Stimulated activated naive CD8-positive, alpha-beta T cell treated with anti-CD3 and anti-CD28 coated beads, Interleukin-15, Interleukin-2, amounts not matched to agents 100 ng/mL and 50 ng/mL, for 24 hours (primary cell): ENCODE data around the gene PITX1.
"Not testable (repeated sequence)": the region's sequence is repeated elsewhere in the genome, so short reads cannot be mapped to it uniquely, and the experiment has no call there.

Experiments used
- H3K27ac Mint-ChIP-seq: one replicate; pipeline ENCODE4 v1.8.0; 2021; ENCODE audit warnings: mild to moderate bottlenecking, mixed read lengths
- H3K27me3 Mint-ChIP-seq: one replicate; pipeline ENCODE4 v1.8.0; 2021; ENCODE audit warnings: mixed read lengths
- H3K36me3 Mint-ChIP-seq: one replicate; pipeline ENCODE4 v1.8.0; 2021; ENCODE audit warnings: low read depth, mixed read lengths
- H3K4me1 Mint-ChIP-seq: one replicate; pipeline ENCODE4 v1.8.0; 2021; ENCODE audit warnings: low read depth, mixed read lengths
- H3K4me3 Mint-ChIP-seq: one replicate; pipeline ENCODE4 v1.8.0; 2021; ENCODE audit warnings: mild to moderate bottlenecking, mixed read lengths
- H3K9me3 Mint-ChIP-seq: one replicate; pipeline ENCODE4 v1.8.0; 2021; ENCODE audit warnings: mixed read lengths

Gene PITX1

DNA sequence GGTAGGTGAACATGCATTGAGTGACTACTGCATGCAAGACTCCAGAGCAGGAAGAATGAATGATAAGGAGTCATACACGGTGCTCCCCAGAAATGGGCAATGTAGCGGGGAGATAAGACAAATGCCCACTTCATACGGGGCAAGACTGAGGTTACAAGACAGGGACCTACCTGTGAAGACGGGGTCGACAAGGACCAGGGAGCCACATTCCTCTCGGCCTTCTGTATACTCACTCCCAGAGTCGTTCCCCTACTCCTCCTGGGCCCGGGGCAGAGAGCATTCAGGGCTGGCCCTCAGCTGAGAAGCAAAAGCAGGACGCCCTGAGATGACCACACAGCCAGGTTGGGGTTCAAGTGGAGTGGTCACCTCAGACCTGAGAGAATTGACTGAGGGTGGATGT lies 26.7 kb downstream of the PITX1 start:
- no peak overlapping the region for H3K27ac Mint-ChIP-seq
- no peaks in the 10 kb centered on the region for H3K27me3 Mint-ChIP-seq
- no peak overlapping the region for H3K4me3 Mint-ChIP-seq
- no peaks in the 10 kb centered on the region for H3K36me3 Mint-ChIP-seq
- H3K4me1 Mint-ChIP-seq, result no peaks in the 10 kb centered on the region
- H3K9me3 Mint-ChIP-seq, result no peaks in the 10 kb centered on the region

DNA sequence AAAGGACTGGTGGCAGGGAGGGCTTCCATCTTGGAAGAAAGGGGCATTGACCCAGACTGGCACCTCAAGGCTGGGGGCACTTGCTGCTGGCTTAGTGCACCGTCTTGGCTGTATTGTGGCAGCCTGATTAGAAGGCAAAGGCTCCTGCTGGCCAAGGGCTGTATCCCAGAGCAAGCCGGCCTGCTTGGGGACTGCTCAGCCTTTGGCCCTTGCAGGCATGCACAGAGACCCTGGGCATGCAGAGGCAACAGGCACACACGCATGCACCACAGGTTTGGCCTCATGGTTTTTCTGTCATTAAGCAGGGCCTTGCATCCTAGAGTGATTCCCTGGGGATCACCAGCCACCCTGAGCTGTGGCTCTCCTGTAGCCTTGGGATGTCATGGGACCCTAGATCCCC lies 29.0 kb downstream of the PITX1 start:
- H3K4me3 Mint-ChIP-seq, result no peak overlapping the region
- no peaks in the 10 kb centered on the region for H3K4me1 Mint-ChIP-seq
- H3K27me3 Mint-ChIP-seq, result no peaks in the 10 kb centered on the region
- H3K36me3 Mint-ChIP-seq, result no peaks in the 10 kb centered on the region
- H3K9me3 Mint-ChIP-seq, result no peaks in the 10 kb centered on the region
- no peak overlapping the region for H3K27ac Mint-ChIP-seq

DNA sequence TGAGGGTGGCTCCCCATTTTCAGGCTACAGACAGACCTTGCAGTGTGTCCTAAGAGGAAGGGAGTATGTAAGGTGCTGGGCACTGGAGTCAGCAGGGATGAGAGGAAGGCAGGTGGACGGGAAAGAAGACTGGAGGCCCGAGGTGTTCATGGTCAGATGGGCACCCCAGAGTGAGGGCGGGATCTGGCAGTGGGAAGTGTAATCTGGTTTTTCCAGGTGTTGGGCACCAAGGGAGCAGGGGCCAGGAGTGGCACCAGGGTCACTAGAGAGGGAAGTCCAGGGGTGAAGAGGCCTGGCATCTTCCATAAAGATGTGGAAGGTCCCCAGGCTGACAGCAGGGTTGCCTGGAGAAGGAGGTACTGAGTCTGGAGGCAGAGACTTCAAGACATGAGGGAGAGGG lies 29.7 kb downstream of the PITX1 start:
- no peak overlapping the region for H3K27ac Mint-ChIP-seq

DNA sequence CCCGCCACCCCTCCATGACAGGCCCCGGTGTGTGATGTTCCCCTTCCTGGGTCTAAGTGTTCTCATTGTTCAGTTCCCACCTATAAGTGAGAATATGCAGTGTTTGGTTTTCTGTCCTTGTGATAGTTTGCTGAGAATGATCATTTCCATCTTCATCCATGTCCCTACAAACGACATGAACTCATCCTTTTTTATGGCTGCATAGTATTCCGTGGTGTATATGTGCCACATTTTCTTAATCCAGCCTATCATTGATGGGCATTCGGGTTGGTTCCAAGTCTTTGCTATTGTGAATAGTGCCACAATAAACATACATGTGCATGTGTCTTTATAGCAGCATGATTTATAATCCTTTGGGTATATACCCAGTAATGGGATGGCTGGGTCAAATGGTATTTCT lies 36.0 kb downstream of the PITX1 start:
- not testable (repeated sequence) for H3K9me3 Mint-ChIP-seq, H3K27me3 Mint-ChIP-seq, H3K36me3 Mint-ChIP-seq, H3K4me3 Mint-ChIP-seq, H3K27ac Mint-ChIP-seq, H3K4me1 Mint-ChIP-seq

More for the DNA sequence above, 29.7 kb downstream of the PITX1 start:
- no peaks in the 10 kb centered on the region for H3K36me3 Mint-ChIP-seq
- no peaks in the 10 kb centered on the region for H3K27me3 Mint-ChIP-seq
- H3K9me3 Mint-ChIP-seq, result no peaks in the 10 kb centered on the region
- no peaks in the 10 kb centered on the region for H3K4me1 Mint-ChIP-seq
- H3K4me3 Mint-ChIP-seq, result no peak overlapping the region

DNA sequence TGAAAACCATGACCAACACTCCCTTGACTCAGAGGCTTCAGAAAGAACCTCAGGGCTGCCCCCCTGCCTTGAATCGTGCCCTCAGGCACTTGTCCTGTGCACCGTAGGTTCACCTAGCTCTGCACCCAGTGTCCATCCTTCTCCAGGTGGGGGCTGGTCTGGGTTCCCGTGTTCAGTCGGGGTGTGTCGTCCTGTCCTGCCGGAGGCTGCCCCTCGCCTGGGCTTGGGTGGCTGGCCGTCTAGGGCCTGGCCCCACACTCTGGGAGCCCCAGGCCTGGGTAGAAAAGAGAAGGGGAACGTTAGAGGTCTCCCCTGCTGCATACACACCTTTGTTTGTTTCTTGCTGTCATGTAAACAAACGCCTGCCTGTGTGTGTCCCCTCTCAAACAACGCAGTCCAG lies 37.0 kb downstream of the PITX1 start:
- Mint-ChIP-seq H3K4me1 (no peaks in the 10 kb centered on the region), H3K27me3 (no peaks in the 10 kb centered on the region), H3K9me3 (no peaks in the 10 kb centered on the region), H3K36me3 (no peaks in the 10 kb centered on the region), H3K27ac (no peak overlapping the region), H3K4me3 (no peak overlapping the region)

DNA sequence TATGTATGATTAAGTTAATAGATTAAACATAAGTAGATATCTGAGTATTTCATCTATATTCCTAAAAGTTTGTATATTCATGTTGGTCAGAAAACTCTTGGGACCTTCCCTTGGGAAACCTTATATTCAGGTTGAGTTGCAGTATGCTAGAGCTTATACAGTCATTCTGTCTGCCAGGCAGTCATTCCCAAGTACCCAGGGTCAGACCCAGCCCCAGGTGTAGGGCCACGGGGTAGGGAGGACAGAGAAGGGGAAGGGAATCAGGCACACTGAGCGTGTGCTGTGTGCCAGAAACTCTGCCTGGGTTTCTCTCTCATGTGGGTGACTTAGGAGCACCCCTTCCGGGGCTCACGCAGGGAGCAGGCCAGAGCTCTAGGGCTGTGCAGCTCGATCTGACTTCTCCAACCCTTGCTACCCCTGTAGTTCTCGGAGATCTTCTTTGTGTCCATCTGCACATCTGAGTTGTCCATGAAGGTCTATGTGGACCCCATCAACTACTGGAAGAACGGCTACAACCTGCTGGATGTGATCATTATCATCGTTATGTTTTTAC lies 38.1 kb downstream of the PITX1 start:
- no peak overlapping the region for H3K27ac Mint-ChIP-seq
- no peaks in the 10 kb centered on the region for H3K36me3 Mint-ChIP-seq
- H3K9me3 Mint-ChIP-seq, result no peaks in the 10 kb centered on the region
- H3K27me3 Mint-ChIP-seq, result no peaks in the 10 kb centered on the region
- no peak overlapping the region for H3K4me3 Mint-ChIP-seq
- no peaks in the 10 kb centered on the region for H3K4me1 Mint-ChIP-seq

DNA sequence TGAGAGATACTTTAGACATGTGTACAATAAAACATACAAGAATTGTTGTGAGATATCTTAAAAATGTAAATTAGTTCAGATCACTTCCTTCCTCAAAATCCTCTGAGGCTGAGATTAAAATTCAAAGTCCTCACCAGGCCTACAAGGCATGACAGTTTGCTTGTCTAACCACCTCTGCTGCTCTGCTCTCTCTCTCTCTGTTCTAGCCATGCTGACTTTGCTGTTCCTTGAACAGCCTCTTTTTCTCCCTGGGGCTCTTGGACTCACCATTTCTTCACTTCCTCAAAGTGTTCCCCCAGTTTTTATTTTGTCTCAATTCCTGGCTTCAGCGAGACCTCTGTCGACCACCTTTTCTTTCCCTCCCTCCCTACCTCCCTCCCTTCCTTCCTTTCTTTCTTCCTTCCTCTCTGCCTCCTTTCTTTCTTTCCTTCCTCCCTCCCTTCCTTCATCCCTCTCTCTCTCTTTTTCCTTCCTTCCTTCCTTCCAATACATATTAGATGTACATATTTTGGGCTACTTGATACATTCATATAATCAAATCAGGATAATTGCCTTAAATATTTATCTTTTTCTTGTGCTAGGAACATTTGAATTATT lies 39.4 kb downstream of the PITX1 start:
- no peaks in the 10 kb centered on the region for H3K9me3 Mint-ChIP-seq
- no peaks in the 10 kb centered on the region for H3K4me1 Mint-ChIP-seq
- no peaks in the 10 kb centered on the region for H3K27me3 Mint-ChIP-seq
- H3K36me3 Mint-ChIP-seq, result no peaks in the 10 kb centered on the region
- no peak overlapping the region for H3K27ac Mint-ChIP-seq
- no peak overlapping the region for H3K4me3 Mint-ChIP-seq

DNA sequence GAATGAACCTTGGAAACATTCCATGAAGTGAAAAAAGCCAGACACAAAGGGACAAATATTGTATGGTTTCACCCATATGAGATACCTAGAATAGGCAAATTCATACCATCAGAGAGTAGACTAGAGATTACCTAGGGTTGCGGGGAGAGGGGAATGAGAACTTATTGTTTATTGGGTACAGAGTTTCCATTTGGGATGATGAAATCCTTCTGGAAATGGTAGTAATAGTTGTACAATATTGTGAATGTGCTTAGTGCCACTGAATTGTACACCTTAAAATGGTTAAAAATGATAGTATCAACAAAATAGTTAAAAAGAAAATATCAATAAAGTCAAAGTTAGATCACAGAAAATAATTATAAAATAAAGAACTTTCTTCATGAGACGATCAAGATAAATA lies 40.9 kb downstream of the PITX1 start:
- Mint-ChIP-seq H3K4me1 (no peaks in the 10 kb centered on the region), H3K4me3 (no peak overlapping the region), H3K27me3 (no peaks in the 10 kb centered on the region), H3K9me3 (no peaks in the 10 kb centered on the region), H3K27ac (no peak overlapping the region), H3K36me3 (no peaks in the 10 kb centered on the region)

DNA sequence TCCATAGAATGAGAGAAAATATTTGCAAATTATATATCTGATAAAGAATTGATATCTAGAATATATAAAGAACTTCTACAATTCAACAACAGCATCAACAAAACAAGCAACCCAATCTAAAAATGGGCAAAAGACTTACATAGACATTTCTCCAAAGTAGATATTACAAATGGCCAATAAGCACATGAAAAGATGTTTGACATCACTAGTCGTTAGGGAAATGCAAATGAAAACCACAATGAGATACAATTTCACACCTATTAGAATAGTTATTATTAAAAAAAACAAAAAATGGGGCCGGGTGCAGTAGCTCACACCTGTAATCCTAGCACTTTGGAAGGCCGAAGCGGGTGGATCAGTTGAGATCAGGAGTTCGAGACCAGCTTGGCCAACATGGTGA lies 41.9 kb downstream of the PITX1 start:
- Mint-ChIP-seq H3K27me3 (no peaks in the 10 kb centered on the region), H3K27ac (no peak overlapping the region), H3K9me3 (no peaks in the 10 kb centered on the region), H3K4me1 (no peaks in the 10 kb centered on the region), H3K36me3 (no peaks in the 10 kb centered on the region), H3K4me3 (no peak overlapping the region)

DNA sequence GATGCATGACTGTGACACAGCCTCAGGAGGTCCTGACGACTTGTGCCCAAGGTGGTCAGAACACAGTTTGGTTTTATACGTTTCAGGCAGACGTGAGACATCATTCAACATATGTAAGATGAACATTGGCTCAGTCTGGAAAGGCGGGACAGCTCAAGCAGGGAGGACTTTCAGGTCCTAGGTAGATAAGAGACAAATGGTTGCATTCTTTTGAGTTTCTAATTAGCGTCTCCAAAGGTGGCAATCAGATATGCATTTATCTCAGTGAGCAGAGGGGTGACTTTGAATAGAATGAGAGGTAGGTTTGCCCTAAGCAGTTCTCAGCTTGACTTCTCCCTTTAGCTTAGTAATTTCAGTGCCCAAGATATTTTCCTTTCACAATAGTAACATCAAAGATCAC lies 43.8 kb downstream of the PITX1 start:
- H3K9me3 Mint-ChIP-seq, H3K4me3 Mint-ChIP-seq, H3K36me3 Mint-ChIP-seq, H3K27me3 Mint-ChIP-seq, H3K27ac Mint-ChIP-seq, H3K4me1 Mint-ChIP-seq: not testable (repeated sequence)

DNA sequence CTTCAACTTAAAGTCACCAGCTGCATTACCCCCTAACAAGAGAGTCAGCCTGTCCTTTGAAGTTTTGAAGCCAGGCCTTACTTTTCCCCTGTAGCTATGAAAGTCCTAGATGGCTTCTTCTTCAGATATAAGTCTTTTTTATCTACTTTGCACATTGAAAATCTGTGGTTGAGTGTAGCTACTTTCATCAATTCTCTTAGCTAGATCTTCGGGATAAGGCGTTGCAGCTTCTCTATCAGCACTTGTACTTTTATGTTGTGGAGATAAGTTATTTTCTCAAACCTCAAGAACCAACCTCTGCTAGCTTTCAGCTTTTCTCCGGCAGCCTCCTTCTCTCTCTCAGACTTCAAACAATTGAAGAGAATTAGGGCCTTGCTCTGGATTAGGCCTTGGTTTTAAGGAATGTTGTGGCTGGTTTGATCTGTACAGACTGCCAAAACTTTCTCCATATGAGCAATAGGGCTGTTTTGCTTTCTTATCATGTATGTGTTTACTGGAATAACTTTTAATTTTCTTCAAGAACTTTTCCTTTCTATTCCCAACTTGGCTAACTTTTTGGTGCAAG lies 44.7 kb downstream of the PITX1 start:
- Mint-ChIP-seq H3K4me1 (no peaks in the 10 kb centered on the region), H3K36me3 (no peaks in the 10 kb centered on the region), H3K4me3 (no peak overlapping the region), H3K9me3 (no peaks in the 10 kb centered on the region), H3K27me3 (no peaks in the 10 kb centered on the region), H3K27ac (no peak overlapping the region)

DNA sequence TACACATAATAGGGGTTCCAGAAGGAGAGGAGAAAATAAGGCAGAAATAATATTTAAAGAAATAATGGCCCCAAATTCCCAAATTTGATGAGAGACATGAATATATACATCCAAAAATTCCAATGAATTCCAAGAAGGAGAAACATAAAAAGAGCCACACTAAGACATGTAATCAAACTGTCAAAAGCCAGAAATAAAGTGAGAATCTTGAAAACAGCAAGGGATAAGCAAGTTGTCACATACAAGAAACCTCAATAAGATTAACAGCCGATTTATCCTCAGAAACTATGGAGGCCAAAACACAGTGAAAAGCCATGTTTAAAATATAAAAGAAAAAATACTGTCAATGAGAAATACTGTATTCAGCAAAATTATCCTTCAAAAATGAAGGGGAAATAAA lies 51.8 kb downstream of the PITX1 start:
- H3K27ac Mint-ChIP-seq, result no peak overlapping the region
- H3K4me1 Mint-ChIP-seq, result no peaks in the 10 kb centered on the region
- H3K36me3 Mint-ChIP-seq, result peaks cover 22% of the 10 kb centered on the region
- H3K9me3 Mint-ChIP-seq, result peaks cover 38% of the 10 kb centered on the region
- H3K27me3 Mint-ChIP-seq, result peaks cover 9% of the 10 kb centered on the region
- H3K4me3 Mint-ChIP-seq, result no peak overlapping the region

DNA sequence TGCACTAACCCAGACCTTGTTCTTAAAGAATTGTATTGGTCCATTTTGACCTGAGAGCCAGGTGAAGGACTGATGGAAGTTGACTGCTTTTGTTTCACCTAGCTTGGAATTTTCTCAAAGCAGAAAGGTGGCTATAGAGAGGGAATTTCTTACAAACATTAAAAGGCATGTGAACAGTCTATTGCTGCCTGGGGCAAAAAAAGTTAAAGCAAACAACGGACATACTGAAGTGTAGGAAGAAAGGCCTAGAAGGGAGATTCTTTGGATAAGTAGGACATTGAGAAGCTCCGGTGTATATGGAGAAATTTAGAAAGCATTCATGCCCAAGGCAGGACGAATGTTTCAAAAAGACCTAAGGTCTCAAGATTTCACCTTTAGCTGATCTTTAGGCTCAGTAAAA lies 54.6 kb downstream of the PITX1 start:
- Mint-ChIP-seq H3K27me3 (peaks cover 9% of the 10 kb centered on the region), H3K36me3 (peaks cover 35% of the 10 kb centered on the region), H3K27ac (no peak overlapping the region), H3K4me3 (no peak overlapping the region), H3K9me3 (peaks cover 41% of the 10 kb centered on the region), H3K4me1 (no peaks in the 10 kb centered on the region)
